ENCODE measurements around the gene PAX7.

Gene PAX7

GRCh38 chr1:18611311-18611710 is 19.3 kb upstream of the PAX7 start:
- Histone ChIP-seq H3K27me3 (ENCODE audit: insufficient read depth, low read length, poor library complexity) (no peaks in the 10 kb centered on the region), H3K36me3 (ENCODE audit: control insufficient read depth, insufficient read depth, low read length) (no peaks in the 10 kb centered on the region), H3K9ac (ENCODE audit: low read length) (no peak overlapping the region), H3K18ac (ENCODE audit: low read length) (no peak overlapping the region), H2BK15ac (replicated peaks; ENCODE audit: low read depth) (no peak overlapping the region), H3K4me3 (ENCODE audit: low read length) (no peak overlapping the region), H3K4me2 (ENCODE audit: low read length) (no peak overlapping the region), H4K8ac (ENCODE audit: low read depth, low read length) (no peak overlapping the region), H3K79me2 (ENCODE audit: control insufficient read depth, insufficient read depth, low read length) (no peaks in the 10 kb centered on the region), H3K56ac (ENCODE audit: low read length) (no peak overlapping the region), H2AK5ac (ENCODE audit: low read length) (no peak overlapping the region), H2BK5ac (ENCODE audit: low read length) (no peak overlapping the region), H3K4me1 (ENCODE audit: control insufficient read depth, low read depth, low read length) (no peaks in the 10 kb centered on the region), H3K27ac (ENCODE audit: low read depth, low read length) (no peak overlapping the region), H2BK120ac (ENCODE audit: low read depth, low read length) (no peak overlapping the region), H3K4ac (ENCODE audit: low read depth, low read length) (no peak overlapping the region), H3K23ac (ENCODE audit: low read length) (no peak overlapping the region), H4K5ac (ENCODE audit: low read length) (no peak overlapping the region), H3K79me1 (ENCODE audit: low read length) (no peaks in the 10 kb centered on the region)
- no peak for DNase-seq
- WGBS (ENCODE audit: extremely low coverage, insufficient coverage, low lambda C conversion rate), result no CpG with 5 or more reads among the region's 8 CpGs

- Histone ChIP-seq H4K5ac (ENCODE audit: low read length) (no peak overlapping the region), H3K36me3 (ENCODE audit: control insufficient read depth, insufficient read depth, low read length) (no peaks in the 10 kb centered on the region), H3K4ac (ENCODE audit: low read depth, low read length) (no peak overlapping the region), H3K23ac (ENCODE audit: low read length) (no peak overlapping the region), H3K4me2 (ENCODE audit: low read length) (no peak overlapping the region), H3K79me1 (ENCODE audit: low read length) (no peaks in the 10 kb centered on the region), H4K8ac (ENCODE audit: low read depth, low read length) (no peak overlapping the region), H3K9ac (ENCODE audit: low read length) (no peak overlapping the region), H3K27me3 (ENCODE audit: insufficient read depth, low read length, poor library complexity) (no peaks in the 10 kb centered on the region), H3K79me2 (ENCODE audit: control insufficient read depth, insufficient read depth, low read length) (no peaks in the 10 kb centered on the region), H3K27ac (ENCODE audit: low read depth, low read length) (no peak overlapping the region), H3K18ac (ENCODE audit: low read length) (no peak overlapping the region), H2AK5ac (ENCODE audit: low read length) (no peak overlapping the region), H3K4me1 (ENCODE audit: control insufficient read depth, low read depth, low read length) (no peaks in the 10 kb centered on the region), H3K4me3 (ENCODE audit: low read length) (no peak overlapping the region), H2BK120ac (ENCODE audit: low read depth, low read length) (no peak overlapping the region), H2BK15ac (replicated peaks; ENCODE audit: low read depth) (no peak overlapping the region), H3K56ac (ENCODE audit: low read length) (no peak overlapping the region), H2BK5ac (ENCODE audit: low read length) (no peak overlapping the region)
- no peak for DNase-seq
- no CpG with 5 or more reads among the region's 8 CpGs for WGBS (ENCODE audit: extremely low coverage, insufficient coverage, low lambda C conversion rate)
Measured at GRCh38 chr1:18612073-18612472, 18.6 kb upstream of the PAX7 start.

- Histone ChIP-seq H2BK5ac (ENCODE audit: low read length) (no peak overlapping the region), H4K5ac (ENCODE audit: low read length) (no peak overlapping the region), H3K56ac (ENCODE audit: low read length) (no peak overlapping the region), H3K23ac (ENCODE audit: low read length) (no peak overlapping the region), H3K27me3 (ENCODE audit: insufficient read depth, low read length, poor library complexity) (no peaks in the 10 kb centered on the region), H3K79me1 (ENCODE audit: low read length) (no peaks in the 10 kb centered on the region), H2AK5ac (ENCODE audit: low read length) (no peak overlapping the region), H2BK15ac (replicated peaks; ENCODE audit: low read depth) (no peak overlapping the region), H2BK120ac (ENCODE audit: low read depth, low read length) (no peak overlapping the region), H3K36me3 (ENCODE audit: control insufficient read depth, insufficient read depth, low read length) (no peaks in the 10 kb centered on the region), H3K4me1 (ENCODE audit: control insufficient read depth, low read depth, low read length) (no peaks in the 10 kb centered on the region), H4K8ac (ENCODE audit: low read depth, low read length) (no peak overlapping the region), H3K18ac (ENCODE audit: low read length) (no peak overlapping the region), H3K4me3 (ENCODE audit: low read length) (no peak overlapping the region), H3K4ac (ENCODE audit: low read depth, low read length) (no peak overlapping the region), H3K9ac (ENCODE audit: low read length) (no peak overlapping the region), H3K79me2 (ENCODE audit: control insufficient read depth, insufficient read depth, low read length) (no peaks in the 10 kb centered on the region), H3K4me2 (ENCODE audit: low read length) (no peak overlapping the region), H3K27ac (ENCODE audit: low read depth, low read length) (no peak overlapping the region)
- no peak for DNase-seq
- no CpG with 5 or more reads among the region's 7 CpGs for WGBS (ENCODE audit: extremely low coverage, insufficient coverage, low lambda C conversion rate)
Measured at GRCh38 chr1:18614069-18614735, 16.4 kb upstream of the PAX7 start.

GRCh38 chr1:18618546-18619466 is 11.8 kb upstream of the PAX7 start:
- Histone ChIP-seq H3K9ac (ENCODE audit: low read length) (no peak overlapping the region), H3K56ac (ENCODE audit: low read length) (no peak overlapping the region), H2BK5ac (ENCODE audit: low read length) (no peak overlapping the region), H3K18ac (ENCODE audit: low read length) (no peak overlapping the region), H3K79me1 (ENCODE audit: low read length) (no peaks in the 10 kb centered on the region), H4K5ac (ENCODE audit: low read length) (no peak overlapping the region), H2AK5ac (ENCODE audit: low read length) (no peak overlapping the region), H3K23ac (ENCODE audit: low read length) (no peak overlapping the region), H4K8ac (ENCODE audit: low read depth, low read length) (no peak overlapping the region), H3K27ac (ENCODE audit: low read depth, low read length) (no peak overlapping the region), H3K4me2 (ENCODE audit: low read length) (no peak overlapping the region), H3K4me3 (ENCODE audit: low read length) (no peak overlapping the region), H3K27me3 (ENCODE audit: insufficient read depth, low read length, poor library complexity) (no peaks in the 10 kb centered on the region), H2BK120ac (ENCODE audit: low read depth, low read length) (no peak overlapping the region), H2BK15ac (replicated peaks; ENCODE audit: low read depth) (no peak overlapping the region), H3K79me2 (ENCODE audit: control insufficient read depth, insufficient read depth, low read length) (no peaks in the 10 kb centered on the region), H3K4ac (ENCODE audit: low read depth, low read length) (no peak overlapping the region), H3K4me1 (ENCODE audit: control insufficient read depth, low read depth, low read length) (no peaks in the 10 kb centered on the region), H3K36me3 (ENCODE audit: control insufficient read depth, insufficient read depth, low read length) (no peaks in the 10 kb centered on the region)
- WGBS (ENCODE audit: extremely low coverage, insufficient coverage, low lambda C conversion rate), result no CpG with 5 or more reads among the region's 10 CpGs
- DNase-seq, result no peak

GRCh38 chr1:18619467-18619835 is 11.2 kb upstream of the PAX7 start:
- Histone ChIP-seq H3K4ac (ENCODE audit: low read depth, low read length) (no peak overlapping the region), H3K27ac (ENCODE audit: low read depth, low read length) (no peak overlapping the region), H3K36me3 (ENCODE audit: control insufficient read depth, insufficient read depth, low read length) (no peaks in the 10 kb centered on the region), H3K27me3 (ENCODE audit: insufficient read depth, low read length, poor library complexity) (no peaks in the 10 kb centered on the region), H3K4me1 (ENCODE audit: control insufficient read depth, low read depth, low read length) (no peaks in the 10 kb centered on the region), H3K79me1 (ENCODE audit: low read length) (no peaks in the 10 kb centered on the region), H4K5ac (ENCODE audit: low read length) (no peak overlapping the region), H3K23ac (ENCODE audit: low read length) (no peak overlapping the region), H3K79me2 (ENCODE audit: control insufficient read depth, insufficient read depth, low read length) (no peaks in the 10 kb centered on the region), H2BK5ac (ENCODE audit: low read length) (no peak overlapping the region), H3K9ac (ENCODE audit: low read length) (no peak overlapping the region), H3K18ac (ENCODE audit: low read length) (no peak overlapping the region), H4K8ac (ENCODE audit: low read depth, low read length) (no peak overlapping the region), H3K4me2 (ENCODE audit: low read length) (no peak overlapping the region), H2BK120ac (ENCODE audit: low read depth, low read length) (no peak overlapping the region), H2BK15ac (replicated peaks; ENCODE audit: low read depth) (no peak overlapping the region), H3K4me3 (ENCODE audit: low read length) (no peak overlapping the region), H2AK5ac (ENCODE audit: low read length) (no peak overlapping the region), H3K56ac (ENCODE audit: low read length) (no peak overlapping the region)
- DNase-seq, result no peak
- WGBS (ENCODE audit: extremely low coverage, insufficient coverage, low lambda C conversion rate), result no CpG with 5 or more reads among the region's 2 CpGs
